AG04450 (cell line): Measurements from ENCODE around the gene CERT1. TPM values are rescaled to one million over a fixed set of nuclear protein-coding genes. Genes with fewer than 3 reads are reported as not detected.

ENCODE experiments used
- CTCF ChIA-PET: fragments of 300-600, 350-600 bp; formaldehyde crosslinking; extraction: SDS; loops from one replicate; lab custom pipeline; 2022; ENCODE audit warnings: antibody characterized with exemption, inconsistent platforms; lab: Charles Lee
- POLR2A ChIA-PET: fragments of 350-600 bp; formaldehyde crosslinking; extraction: SDS; loops from one replicate; lab custom pipeline; 2021; ENCODE audit warnings: antibody characterized with exemption, inconsistent platforms; lab: Yijun Ruan, JAX
- DNase-seq: peaks from one replicate; pipeline ENCODE4 v3.0.0-alpha.2; 2011; ENCODE audit warnings: low read depth, low spot score
- H3K27ac ChIP-seq: one replicate; pipeline ENCODE4 v1.5.1; 2012; ENCODE audit warnings: low read depth, low read length, control low read depth
- H3K27me3 ChIP-seq: one replicate; pipeline ENCODE4 v1.6.0; 2012; ENCODE audit warnings: low read length; ENCODE audit not compliant: control insufficient read depth, insufficient read depth
- H3K4me3 ChIP-seq: 2 replicates; pipeline ENCODE4 v1.5.1; 2011; ENCODE audit warnings: mild to moderate bottlenecking, low read depth, low read length, control low read depth
- H3K9me3 ChIP-seq: 2 replicates; pipeline ENCODE4 v1.5.1; 2012; ENCODE audit warnings: low read length; ENCODE audit not compliant: control insufficient read depth, insufficient read depth
- polyA plus RNA-seq: library from polyadenylated mRNA; depleted of rRNA; stranded (reverse); fragments of >200 nt; gene quantifications from 2 replicates; pipeline ENCODE4 v1.2.3, GENCODE V29; 2011
- TF ChIP-seq, protein P1 (sequence below): IDR thresholded peaks from 2 replicates; pipeline ENCODE4 v1.5.1; 2011; ENCODE audit warnings: low read depth, low read length, control low read depth, inconsistent platforms

CERT1 gene
- polyA plus RNA-seq, 1 experiment: 17.1 TPM

- no peak overlapping the region for H3K27ac ChIP-seq
- ChIA-PET POLR2A (interaction anchor here (0.6 kb wide), 1 partner anchor 112 kb away, joined by 6 read pairs; no protein-coding TSS in a partner anchor), CTCF (no interaction called here)
- H3K9me3 ChIP-seq: no peaks in the 10 kb centered on the region
- TF ChIP-seq, protein P1, sequence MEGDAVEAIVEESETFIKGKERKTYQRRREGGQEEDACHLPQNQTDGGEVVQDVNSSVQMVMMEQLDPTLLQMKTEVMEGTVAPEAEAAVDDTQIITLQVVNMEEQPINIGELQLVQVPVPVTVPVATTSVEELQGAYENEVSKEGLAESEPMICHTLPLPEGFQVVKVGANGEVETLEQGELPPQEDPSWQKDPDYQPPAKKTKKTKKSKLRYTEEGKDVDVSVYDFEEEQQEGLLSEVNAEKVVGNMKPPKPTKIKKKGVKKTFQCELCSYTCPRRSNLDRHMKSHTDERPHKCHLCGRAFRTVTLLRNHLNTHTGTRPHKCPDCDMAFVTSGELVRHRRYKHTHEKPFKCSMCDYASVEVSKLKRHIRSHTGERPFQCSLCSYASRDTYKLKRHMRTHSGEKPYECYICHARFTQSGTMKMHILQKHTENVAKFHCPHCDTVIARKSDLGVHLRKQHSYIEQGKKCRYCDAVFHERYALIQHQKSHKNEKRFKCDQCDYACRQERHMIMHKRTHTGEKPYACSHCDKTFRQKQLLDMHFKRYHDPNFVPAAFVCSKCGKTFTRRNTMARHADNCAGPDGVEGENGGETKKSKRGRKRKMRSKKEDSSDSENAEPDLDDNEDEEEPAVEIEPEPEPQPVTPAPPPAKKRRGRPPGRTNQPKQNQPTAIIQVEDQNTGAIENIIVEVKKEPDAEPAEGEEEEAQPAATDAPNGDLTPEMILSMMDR: no peak
- no peak overlapping the region for H3K4me3 ChIP-seq
- no peak for DNase-seq
- H3K27me3 ChIP-seq: no peaks in the 10 kb centered on the region
These were observed 28.9 kb downstream of the CERT1 start for GRCh38 chr5:75482482-75482881.

GRCh38 chr5:75481024-75481423 is 30.4 kb downstream of the CERT1 start:
- H3K27ac ChIP-seq: no peak overlapping the region
- no peaks in the 10 kb centered on the region for H3K27me3 ChIP-seq
- H3K9me3 ChIP-seq: no peaks in the 10 kb centered on the region
- ChIA-PET CTCF (no interaction called here), POLR2A (no interaction called here)
- no peak for DNase-seq
- TF ChIP-seq, protein P1: no peak
- no peak overlapping the region for H3K4me3 ChIP-seq

DNA sequence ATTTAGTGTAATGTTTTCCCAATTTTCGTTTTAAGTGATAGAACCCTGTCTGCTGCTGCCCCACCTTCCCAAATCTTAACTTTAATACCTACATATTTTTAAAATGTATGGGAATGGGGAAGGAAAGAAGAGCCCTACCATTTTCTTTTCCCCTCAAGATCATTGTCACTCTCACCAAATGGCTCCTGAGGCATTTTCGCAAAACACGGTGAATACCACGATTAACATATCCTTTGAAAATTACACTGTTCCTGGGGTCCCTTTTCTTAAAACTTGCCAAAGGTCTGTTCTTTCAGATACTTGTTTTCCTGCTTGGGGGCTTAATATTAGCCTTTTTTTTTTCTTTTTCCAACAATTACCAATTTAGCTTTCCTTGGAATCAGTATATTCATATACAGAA is 36.1 kb downstream of the CERT1 start:
- H3K27ac ChIP-seq: no peak overlapping the region
- no peaks in the 10 kb centered on the region for H3K27me3 ChIP-seq
- DNase-seq: no peak
- POLR2A ChIA-PET: no interaction called here
- TF ChIP-seq, protein P1: no peak
- no peaks in the 10 kb centered on the region for H3K9me3 ChIP-seq
- H3K4me3 ChIP-seq: no peak overlapping the region
- CTCF ChIA-PET: no interaction called here

- Histone ChIP-seq H3K9me3 (peaks cover 2% of the 10 kb centered on the region; the same call in 1 of the 2 replicates), H3K27me3 (no peaks in the 10 kb centered on the region), H3K4me3 (no peak overlapping the region), H3K27ac (no peak overlapping the region)
- TF ChIP-seq, protein P1: no peak
- no peak for DNase-seq
- ChIA-PET CTCF (no interaction called here), POLR2A (no interaction called here)
These were observed 38.0 kb downstream of the CERT1 start for GRCh38 chr5:75473463-75473862.

DNA sequence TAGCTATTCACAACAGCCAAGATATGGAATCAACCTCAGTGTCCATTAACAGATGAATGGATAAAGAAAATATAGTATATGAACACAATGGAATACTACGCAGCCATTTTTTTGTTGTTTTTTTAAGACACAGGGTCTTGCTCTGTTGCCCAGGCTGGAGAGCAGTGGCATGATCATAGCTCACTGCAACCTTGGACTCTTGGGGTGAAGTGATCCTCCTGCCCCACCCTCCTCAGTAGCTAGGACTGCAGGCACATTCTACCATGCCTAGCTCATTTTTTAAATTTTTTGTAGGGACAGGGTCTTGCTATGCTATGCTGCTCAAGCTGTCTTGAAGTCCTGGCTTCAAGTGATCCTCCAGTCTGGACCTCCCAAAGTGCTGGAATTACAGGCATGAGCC is 38.5 kb downstream of the CERT1 start:
- Histone ChIP-seq H3K4me3 (no peak overlapping the region), H3K9me3 (peaks cover 4% of the 10 kb centered on the region; the same call in 1 of the 2 replicates), H3K27me3 (no peaks in the 10 kb centered on the region), H3K27ac (no peak overlapping the region)
- TF ChIP-seq, protein P1: no peak
- POLR2A ChIA-PET: no interaction called here
- CTCF ChIA-PET: no interaction called here
- no peak for DNase-seq
